NCI-H1694 (cell line): ENCODE measurements around the gene NETO2.
"Not testable (repeated sequence)": the region's sequence is repeated elsewhere in the genome, so short reads cannot be mapped to it uniquely, and the experiment has no call there.

Source experiments
- DNase-seq: peaks from one replicate; lab custom pipeline; 2025; lab: John Stamatoyannopoulos, UW

Gene NETO2

GRCh38 chr16:47136099-47136842, 7.5 kb downstream of the NETO2 start:
- no peak for DNase-seq

GRCh38 chr16:47134550-47134949, 9.2 kb downstream of the NETO2 start:
- no peak for DNase-seq

- DNase-seq: no peak
Observed at GRCh38 chr16:47132308-47132707, 11.4 kb downstream of the NETO2 start.

- DNase-seq: no peak
Observed at GRCh38 chr16:47129755-47130435, 13.8 kb downstream of the NETO2 start.

- DNase-seq: no peak
Observed at GRCh38 chr16:47127541-47127940, 16.2 kb downstream of the NETO2 start.

- DNase-seq: no peak
Observed at GRCh38 chr16:47125757-47126156, 18.0 kb downstream of the NETO2 start.

GRCh38 chr16:47113130-47113529, 30.6 kb downstream of the NETO2 start:
- DNase-seq: no peak

GRCh38 chr16:47110939-47111338, 32.8 kb downstream of the NETO2 start:
- DNase-seq: no peak

- DNase-seq: no peak
Observed at GRCh38 chr16:47109361-47109760, 34.4 kb downstream of the NETO2 start.

GRCh38 chr16:47102921-47103320, 40.8 kb downstream of the NETO2 start:
- DNase-seq: not testable (repeated sequence)

- not testable (repeated sequence) for DNase-seq
Observed at GRCh38 chr16:47097154-47097553, 46.6 kb downstream of the NETO2 start.

- no peak for DNase-seq
Observed at GRCh38 chr16:47096297-47096696, 47.4 kb downstream of the NETO2 start.

GRCh38 chr16:47084198-47084597, 59.5 kb downstream of the NETO2 start:
- DNase-seq: no peak

- DNase-seq: no peak
Observed at GRCh38 chr16:47082099-47082865, 61.5 kb downstream of the NETO2 start.

GRCh38 chr16:47081115-47081514, 62.6 kb downstream of the NETO2 start:
- DNase-seq: no peak

GRCh38 chr16:47079860-47080259, 63.9 kb downstream of the NETO2 start:
- no peak for DNase-seq

- no peak for DNase-seq
Observed at GRCh38 chr16:47073223-47074155, 70.3 kb downstream of the NETO2 start.

GRCh38 chr16:47072158-47072557, 71.6 kb downstream of the NETO2 start:
- DNase-seq: no peak

GRCh38 chr16:47069841-47070584, 73.7 kb downstream of the NETO2 start:
- no peak for DNase-seq

GRCh38 chr16:47069313-47069712, 74.4 kb downstream of the NETO2 start:
- no peak for DNase-seq

- no peak for DNase-seq
Observed at GRCh38 chr16:47067203-47067602, 76.5 kb downstream of the NETO2 start.
